ENCODE results near the gene MGRN1. TPM values are rescaled to one million over a fixed set of nuclear protein-coding genes. Genes with fewer than 3 reads are reported as not detected.
A peak's percentile ranks its signal among the peaks of the same experiment; 100 is the strongest.

MGRN1 gene
- total and polyA plus RNA-seq, 8 donors = 13.2 to 469 (median 56.1) TPM

DNA sequence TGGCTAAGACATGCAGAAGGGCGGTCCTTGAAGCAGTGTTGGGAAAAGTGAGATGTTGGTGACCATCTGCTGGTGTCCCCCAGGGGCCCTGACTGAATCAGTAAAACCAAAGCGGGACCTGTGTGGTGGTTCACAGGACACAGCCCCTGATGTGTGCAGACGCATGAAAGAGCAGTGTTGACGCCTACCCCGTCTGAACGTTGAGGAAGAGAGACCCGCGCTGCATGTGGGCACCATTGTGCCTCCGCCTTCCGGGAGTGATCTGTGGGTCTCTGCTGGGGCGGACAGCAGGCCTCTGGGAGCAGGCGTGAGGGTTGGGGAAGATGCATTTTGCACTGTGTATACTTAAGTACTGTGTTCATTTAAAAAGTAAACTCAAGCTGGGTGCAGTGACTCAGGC is 31.6 kb downstream of the MGRN1 start:
- Histone ChIP-seq H3K27ac (peak overlapping the region in 3 of 5 donors; percentile 23 to 81 (median 80)), H3K4me3 (no peak overlapping the region), H3K9me3 (no peaks in the 10 kb centered on the region), H3K27me3 (no peaks in the 10 kb centered on the region), H3K4me1 (peaks cover 57 to 79% (median 59%) of the 10 kb centered on the region in 4 donors), H3K36me3 (peaks cover 62 to 95% (median 91%) of the 10 kb centered on the region in 4 donors)
- DNase-seq = no peak
- TF ChIP-seq, protein P1, sequence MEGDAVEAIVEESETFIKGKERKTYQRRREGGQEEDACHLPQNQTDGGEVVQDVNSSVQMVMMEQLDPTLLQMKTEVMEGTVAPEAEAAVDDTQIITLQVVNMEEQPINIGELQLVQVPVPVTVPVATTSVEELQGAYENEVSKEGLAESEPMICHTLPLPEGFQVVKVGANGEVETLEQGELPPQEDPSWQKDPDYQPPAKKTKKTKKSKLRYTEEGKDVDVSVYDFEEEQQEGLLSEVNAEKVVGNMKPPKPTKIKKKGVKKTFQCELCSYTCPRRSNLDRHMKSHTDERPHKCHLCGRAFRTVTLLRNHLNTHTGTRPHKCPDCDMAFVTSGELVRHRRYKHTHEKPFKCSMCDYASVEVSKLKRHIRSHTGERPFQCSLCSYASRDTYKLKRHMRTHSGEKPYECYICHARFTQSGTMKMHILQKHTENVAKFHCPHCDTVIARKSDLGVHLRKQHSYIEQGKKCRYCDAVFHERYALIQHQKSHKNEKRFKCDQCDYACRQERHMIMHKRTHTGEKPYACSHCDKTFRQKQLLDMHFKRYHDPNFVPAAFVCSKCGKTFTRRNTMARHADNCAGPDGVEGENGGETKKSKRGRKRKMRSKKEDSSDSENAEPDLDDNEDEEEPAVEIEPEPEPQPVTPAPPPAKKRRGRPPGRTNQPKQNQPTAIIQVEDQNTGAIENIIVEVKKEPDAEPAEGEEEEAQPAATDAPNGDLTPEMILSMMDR (IDR thresholded peaks at IDR 0.05) = no peak
- no peak for TF ChIP-seq POLR2A (IDR thresholded peaks at IDR 0.05)
- TF ChIP-seq POLR2AphosphoS5 (IDR thresholded peaks at IDR 0.05) = no peak
- TF ChIP-seq EP300 (IDR thresholded peaks at IDR 0.05) = no peak
- WGBS, 5 donors = 87 to 92% (median 90%) methylated on average over 12 of the region's 12 CpGs
- intact Hi-C loops (cut with DNase I; ENCODE audit: low total_unique reads) = no loop called here

DNA sequence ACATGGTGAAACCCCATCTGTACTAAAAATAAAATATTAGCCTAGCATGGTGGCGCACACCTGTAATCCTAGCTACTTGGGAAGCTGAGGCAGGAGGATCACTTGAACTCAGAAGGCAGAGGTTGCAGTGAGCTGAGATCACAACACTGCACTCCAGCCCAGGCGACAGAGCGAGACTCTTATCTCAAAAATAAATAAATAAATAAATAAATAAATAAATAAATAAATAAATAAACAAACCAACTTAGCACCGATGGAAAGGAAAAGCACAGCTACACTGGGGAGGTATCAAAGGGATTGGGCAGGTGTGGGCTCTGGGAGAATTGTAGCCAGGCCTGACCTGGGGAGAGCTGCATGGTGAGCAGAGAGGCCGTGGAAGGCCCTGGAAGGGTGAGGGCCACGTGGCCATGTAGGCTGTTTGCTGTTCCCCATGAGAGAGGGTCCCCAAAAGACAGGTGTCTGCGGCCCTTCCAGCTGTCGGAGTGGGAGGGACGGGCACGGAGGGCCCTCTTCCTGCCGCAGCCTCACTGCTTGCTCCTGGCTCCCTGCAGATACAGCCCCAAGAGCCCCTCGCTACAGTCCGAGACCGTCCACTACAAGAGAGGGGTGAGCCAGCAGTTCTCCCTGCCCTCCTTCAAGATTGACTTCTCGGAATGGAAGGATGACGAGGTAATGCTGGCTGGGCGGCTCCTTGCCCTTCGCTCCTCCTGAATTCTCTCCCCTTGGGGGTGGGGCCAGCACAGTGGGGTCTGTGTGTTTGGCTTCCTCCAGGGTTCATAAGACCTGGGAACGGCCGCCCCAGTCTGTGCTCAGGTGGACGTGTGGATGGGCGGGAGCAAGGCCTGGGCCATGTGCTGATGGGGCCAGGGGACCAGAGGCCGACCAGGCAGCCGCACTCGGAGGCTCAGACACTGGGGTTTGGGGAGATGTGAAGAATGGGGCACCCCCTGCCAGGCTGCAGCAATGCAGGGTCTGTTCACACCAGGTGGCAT is 32.4 kb downstream of the MGRN1 start:
- no peak for DNase-seq
- Histone ChIP-seq H3K36me3 (peaks cover 57 to 87% (median 86%) of the 10 kb centered on the region in 4 donors), H3K4me1 (peaks cover 57 to 79% (median 62%) of the 10 kb centered on the region in 4 donors), H3K4me3 (no peak overlapping the region), H3K27ac (no peak overlapping the region), H3K27me3 (no peaks in the 10 kb centered on the region), H3K9me3 (no peaks in the 10 kb centered on the region)
- intact Hi-C loops (cut with DNase I; ENCODE audit: low total_unique reads) = no loop called here
- 88 to 94% (median 91%) methylated on average over 24 to 25 of the region's 25 CpGs for WGBS, 5 donors
- TF ChIP-seq POLR2A (IDR thresholded peaks at IDR 0.05) = no peak
- TF ChIP-seq EP300 (IDR thresholded peaks at IDR 0.05) = no peak
- TF ChIP-seq, protein P1 (IDR thresholded peaks at IDR 0.05) = no peak
- no peak for TF ChIP-seq POLR2AphosphoS5 (IDR thresholded peaks at IDR 0.05)

DNA sequence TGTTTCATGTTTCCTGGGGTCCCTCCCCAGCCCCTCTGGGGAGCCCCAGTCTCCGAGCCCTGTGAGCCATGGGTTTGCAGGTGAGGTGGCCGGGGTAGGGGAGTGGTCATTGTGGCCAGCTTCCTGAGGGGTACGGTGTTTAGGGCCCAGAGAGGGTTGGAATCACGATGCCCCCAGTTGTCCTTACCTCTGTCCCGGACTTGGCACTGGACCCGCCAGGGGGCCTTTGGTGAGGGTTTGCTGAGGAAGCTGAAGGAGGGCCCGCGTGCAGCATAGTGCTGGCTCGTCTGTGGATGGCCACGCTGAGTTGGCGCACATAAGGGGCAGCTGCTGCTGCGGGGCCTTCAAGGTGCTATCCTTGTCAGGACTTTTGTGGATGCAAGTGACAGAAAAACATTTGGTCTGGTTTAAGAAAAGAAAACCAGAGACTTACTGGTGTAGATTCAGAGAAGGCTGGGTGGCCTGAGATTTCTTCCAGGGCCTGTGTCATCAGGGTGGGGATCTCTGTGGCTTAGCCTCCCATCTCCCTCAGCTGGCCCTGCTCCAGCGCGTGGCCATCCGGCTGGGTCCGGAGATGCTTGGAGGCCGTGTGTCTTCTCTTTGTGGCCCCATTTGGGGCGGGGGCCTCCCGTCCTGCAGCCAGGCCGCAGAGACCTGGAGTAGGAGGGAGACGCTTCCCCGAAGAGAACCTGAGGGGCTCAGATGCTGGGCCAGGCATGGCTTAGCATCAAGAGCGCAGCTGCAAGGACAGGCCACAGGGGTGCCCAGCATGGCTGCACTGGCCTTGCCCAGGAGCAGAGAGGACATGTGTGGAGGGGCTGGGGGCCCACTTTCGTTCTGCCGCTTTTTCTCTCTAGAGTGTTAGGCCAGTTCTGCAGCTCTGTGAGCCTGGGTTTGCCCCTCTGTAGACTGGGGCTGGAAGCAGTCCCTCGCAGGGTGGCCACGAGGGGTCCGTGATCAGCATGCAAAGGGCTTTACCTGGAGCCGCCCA is 35.0 kb downstream of the MGRN1 start:
- no peak for DNase-seq
- Histone ChIP-seq H3K4me1 (peaks cover 53 to 79% (median 63%) of the 10 kb centered on the region in 4 donors), H3K27ac (peak overlapping the region in 3 of 5 donors; percentile 58 to 85 (median 65)), H3K27me3 (no peaks in the 10 kb centered on the region), H3K36me3 (peaks cover 44 to 80% (median 67%) of the 10 kb centered on the region in 4 donors), H3K9me3 (no peaks in the 10 kb centered on the region), H3K4me3 (no peak overlapping the region)
- 89 to 94% (median 92%) methylated on average over 23 to 29 of the region's 29 CpGs for WGBS, 5 donors
- TF ChIP-seq POLR2AphosphoS5 (IDR thresholded peaks at IDR 0.05) = no peak
- no peak for TF ChIP-seq EP300 (IDR thresholded peaks at IDR 0.05)
- no peak for TF ChIP-seq POLR2A (IDR thresholded peaks at IDR 0.05)
- intact Hi-C loops (cut with DNase I; ENCODE audit: low total_unique reads) = no loop called here

DNA sequence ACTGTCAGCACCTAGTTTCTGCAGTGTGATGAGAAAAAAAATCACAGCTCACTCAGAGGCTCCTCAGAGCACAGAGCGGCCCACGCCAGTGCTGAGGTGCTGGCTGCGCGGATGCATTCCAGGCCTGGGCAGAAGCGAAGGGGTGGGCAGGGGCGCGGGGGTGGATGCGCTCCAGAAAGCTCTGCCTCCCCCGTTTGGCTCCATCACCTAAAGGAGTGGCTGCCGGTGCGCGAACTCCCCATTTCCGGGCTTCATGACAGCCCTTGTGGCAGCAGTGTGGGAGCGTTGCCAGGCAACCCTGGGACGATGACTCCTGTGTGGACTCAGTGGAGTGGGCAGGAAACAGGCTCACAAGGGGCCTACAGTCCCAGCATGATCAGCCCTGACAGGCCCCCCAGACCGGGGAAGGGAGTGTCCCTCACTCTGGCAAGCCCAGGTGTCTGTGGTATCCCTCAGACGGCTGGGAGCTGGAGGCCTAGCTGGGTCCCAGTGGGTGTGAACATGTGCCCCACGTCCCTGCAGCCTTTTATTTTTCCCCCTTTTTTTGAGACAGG is 35.9 kb downstream of the MGRN1 start:
- H3K27me3 ChIP-seq = no peaks in the 10 kb centered on the region
- H3K9me3 ChIP-seq = no peaks in the 10 kb centered on the region
- intact Hi-C loops (cut with DNase I; ENCODE audit: low total_unique reads) = no loop called here
- TF ChIP-seq, protein P1 (IDR thresholded peaks at IDR 0.05) = no peak
- H3K4me3 ChIP-seq = no peak overlapping the region
- H3K4me1 ChIP-seq = peaks cover 51 to 79% (median 62%) of the 10 kb centered on the region in 4 donors
- H3K27ac ChIP-seq = peak overlapping the region; percentile 31 to 85 (median 62)
- peaks cover 39 to 78% (median 67%) of the 10 kb centered on the region in 4 donors for H3K36me3 ChIP-seq
- DNase-seq = peak; percentile 70 to 90
- 28 to 45% (median 35%) methylated on average over 6 to 18 of the region's 18 CpGs for WGBS, 5 donors
